B cell (primary cell): ENCODE data around the gene SELENON. TPM values are rescaled to one million over a fixed set of nuclear protein-coding genes. Genes with fewer than 3 reads are reported as not detected.

Experiments used
- ATAC-seq: fragments of 200-7000 bp; cut with Tn5 transposase; one replicate; pipeline ENCODE4 v1.10.0; 2021; ENCODE audit warnings: low read depth, mild to moderate bottlenecking, moderate number of reproducible peaks, moderate library complexity
- CTCF ChIA-PET: fragments of 350-600 bp; sonication (Branson Sonifier 250); formaldehyde crosslinking; loops from one replicate; lab custom pipeline; 2021; ENCODE audit warnings: antibody characterized with exemption, inconsistent platforms; lab: Charles Lee
- POLR2A ChIA-PET: fragments of 350-600 bp; sonication (Branson Sonifier 250); formaldehyde crosslinking; loops from one replicate; lab custom pipeline; 2021; ENCODE audit warnings: antibody characterized with exemption; lab: Charles Lee
- DNase-seq: peaks from one replicate; pipeline ENCODE4 v3.0.0; 2013
- H2AFZ ChIP-seq: 2 replicates; pipeline ENCODE4 v1.6.1; 2012; ENCODE audit warnings: mild to moderate bottlenecking, low read depth, low read length; ENCODE audit not compliant: insufficient read depth, poor library complexity, severe bottlenecking
- H3K27ac ChIP-seq, 2 donors: 1 replicate in 1 of 2; 2 replicates in 1 of 2; pipeline ENCODE4 v1.5.1; 2012 to 2013; ENCODE audit warnings: low read length in 2 of 2, mild to moderate bottlenecking in 2 of 2, moderate library complexity in 1 of 2
- H3K27me3 ChIP-seq, 4 experiments: fragments of 200-600 bp in 1 of 4; sonication (generic) in 1 of 4; replicated peaks in 1 of 4; 1 replicate in 2 of 4; 2 replicates in 2 of 4; pipeline versions ENCODE4 v1.6.1 to v1.7.0; 2013 to 2016; ENCODE audit warnings: low read length in 3 of 4, mild to moderate bottlenecking in 2 of 4, mixed read lengths in 1 of 4, moderate library complexity in 1 of 4; ENCODE audit not compliant: insufficient read depth in 4 of 4, control insufficient read depth in 3 of 4; ENCODE audit errors: control extremely low read depth in 1 of 4
- H3K36me3 ChIP-seq, 2 experiments: replicated peaks in 1 of 2; 1 replicate in 1 of 2; 2 replicates in 1 of 2; pipeline versions ENCODE4 v1.6.1 to v1.7.1; 2013; ENCODE audit warnings: low read length in 1 of 2; ENCODE audit not compliant: insufficient read depth in 2 of 2, control insufficient read depth in 1 of 2; ENCODE audit errors: control extremely low read depth in 1 of 2, extremely low read depth in 1 of 2
- H3K4me1 ChIP-seq, 2 donors: fragments of 200-600 bp in 1 of 2; sonication (generic) in 1 of 2; 1 replicate in 1 of 2; 2 replicates in 1 of 2; pipeline versions ENCODE4 v1.5.1 to v1.6.1; 2013 to 2017; ENCODE audit warnings: low read length in 2 of 2; ENCODE audit not compliant: control insufficient read depth in 2 of 2, insufficient read depth in 2 of 2
- H3K4me2 ChIP-seq: replicated peaks from 2 replicates; pipeline ENCODE3; 2012; ENCODE audit warnings: mild to moderate bottlenecking, low read depth, low read length; ENCODE audit not compliant: poor library complexity, severe bottlenecking
- H3K4me3 ChIP-seq, 5 experiments: fragments of 200-600 bp in 1 of 5; sonication (generic) in 1 of 5; 1 replicate in 3 of 5; 2 replicates in 2 of 5; pipeline versions ENCODE4 v1.5.1 to v1.7.0; 2011 to 2016; ENCODE audit warnings: low read length in 4 of 5, mild to moderate bottlenecking in 4 of 5, low read depth in 2 of 5, control low read depth in 1 of 5, moderate library complexity in 1 of 5; ENCODE audit not compliant: insufficient read depth in 1 of 5; ENCODE audit errors: control extremely low read depth in 1 of 5, extremely low read depth in 1 of 5
- H3K79me2 ChIP-seq: fragments of 200-600 bp; sonication (generic); one replicate; pipeline ENCODE4 v1.6.0; 2016; ENCODE audit warnings: low read length; ENCODE audit not compliant: control insufficient read depth, insufficient read depth
- H3K9ac ChIP-seq: fragments of 200-600 bp; sonication (generic); 2 replicates; pipeline ENCODE4 v1.6.1; 2017; ENCODE audit warnings: mild to moderate bottlenecking, low read length, moderate library complexity
- H3K9me3 ChIP-seq, 3 donors: one replicate each; pipeline versions ENCODE4 v1.6.1 to v1.7.1; 2013; ENCODE audit warnings: low read length in 2 of 3; ENCODE audit not compliant: control insufficient read depth in 2 of 3, insufficient read depth in 1 of 3; ENCODE audit errors: control extremely low read depth in 1 of 3
- H4K20me1 ChIP-seq: 2 replicates; pipeline ENCODE4 v1.6.0; 2012; ENCODE audit warnings: mild to moderate bottlenecking, low read length; ENCODE audit not compliant: insufficient read depth, control insufficient read depth, poor library complexity, severe bottlenecking
- H3K27ac Mint-ChIP-seq: one replicate; pipeline ENCODE4 v1.8.0; 2021; ENCODE audit warnings: mixed read lengths
- H3K27me3 Mint-ChIP-seq: one replicate; pipeline ENCODE4 v1.8.0; 2021; ENCODE audit warnings: mixed read lengths
- H3K4me1 Mint-ChIP-seq: one replicate; pipeline ENCODE4 v1.8.0; 2021; ENCODE audit warnings: mixed read lengths
- H3K4me3 Mint-ChIP-seq: one replicate; pipeline ENCODE4 v1.8.0; 2021; ENCODE audit warnings: mixed read lengths
- H3K9me3 Mint-ChIP-seq: one replicate; pipeline ENCODE4 v1.8.0; 2022; ENCODE audit warnings: mixed read lengths; ENCODE audit not compliant: insufficient read depth
- CTCF ChIP-seq: fragments of 200-600 bp; IDR thresholded peaks from one replicate; pipeline ENCODE4 v1.8.0; 2022; ENCODE audit warnings: antibody characterized with exemption, mild to moderate bottlenecking
- EZH2 ChIP-seq: IDR thresholded peaks from 2 replicates; pipeline ENCODE4 v1.6.1; 2012; ENCODE audit warnings: borderline replicate concordance, low read depth, mild to moderate bottlenecking, moderate library complexity, low read length; ENCODE audit not compliant: insufficient read depth, poor library complexity, severe bottlenecking
- WGBS: methylation state at CpG from one replicate; pipeline ENCODE4 v1.1.5; 2013; ENCODE audit warnings: missing lambda C conversion rate; ENCODE audit not compliant: insufficient coverage; 5-methylcytosine and 5-hydroxymethylcytosine counted together
- intact Hi-C: fragments of 100-400 bp; cut with micrococcal nuclease; formaldehyde crosslinking; loops from one replicate; pipeline ENCODE4 v1.10.0; 2022
- polyA plus RNA-seq: library from polyadenylated mRNA; depleted of rRNA; stranded (reverse); fragments of >200 nt; gene quantifications from 2 replicates; pipeline ENCODE4 v1.2.3, GENCODE V29; 2012
- total RNA-seq, 2 donors: library from RNA; stranded (reverse); fragments of 120-200 nt in 1 of 2; gene quantifications; 1 replicate in 1 of 2; 2 replicates in 1 of 2; pipeline versions ENCODE4 v1.2.3 to v1.2.4, GENCODE V29; 2013 to 2022

Gene SELENON
- total and polyA plus RNA-seq, 2 donors (not counting 1 experiment from before 2014, with no cell fraction given): 10.9 to 16.5 TPM

- H3K27ac ChIP-seq: no peak overlapping the region
- no peaks in the 10 kb centered on the region for H3K4me1 ChIP-seq
- peaks cover 2% of the 10 kb centered on the region for H4K20me1 ChIP-seq
- Mint-ChIP-seq H3K9me3 (no peaks in the 10 kb centered on the region), H3K27ac (no peak overlapping the region), H3K4me1 (no peaks in the 10 kb centered on the region), H3K4me3 (no peak overlapping the region), H3K27me3 (no peaks in the 10 kb centered on the region)
- ChIA-PET POLR2A (no interaction called here), CTCF (no interaction called here)
- H3K9me3 ChIP-seq: no peaks in the 10 kb centered on the region
- H3K36me3 ChIP-seq: peaks cover 13 to 70% of the 10 kb centered on the region in 2 experiments
- H3K4me3 ChIP-seq: no peak overlapping the region
- no peak overlapping the region for H3K9ac ChIP-seq
- DNase-seq (no peak), ATAC-seq (no peak)
- no peak overlapping the region for H3K4me2 ChIP-seq
- H2AFZ ChIP-seq: no peak overlapping the region
- intact Hi-C loops: no loop called here
- no peaks in the 10 kb centered on the region for H3K27me3 ChIP-seq
- TF ChIP-seq CTCF (no peak), EZH2 (no peak)
- no CpG with 5 or more reads among the region's 3 CpGs for WGBS
- peaks cover 12% of the 10 kb centered on the region for H3K79me2 ChIP-seq
Observed at GRCh38 chr1:25828491-25828890, 28.5 kb downstream of the SELENON start.

DNA sequence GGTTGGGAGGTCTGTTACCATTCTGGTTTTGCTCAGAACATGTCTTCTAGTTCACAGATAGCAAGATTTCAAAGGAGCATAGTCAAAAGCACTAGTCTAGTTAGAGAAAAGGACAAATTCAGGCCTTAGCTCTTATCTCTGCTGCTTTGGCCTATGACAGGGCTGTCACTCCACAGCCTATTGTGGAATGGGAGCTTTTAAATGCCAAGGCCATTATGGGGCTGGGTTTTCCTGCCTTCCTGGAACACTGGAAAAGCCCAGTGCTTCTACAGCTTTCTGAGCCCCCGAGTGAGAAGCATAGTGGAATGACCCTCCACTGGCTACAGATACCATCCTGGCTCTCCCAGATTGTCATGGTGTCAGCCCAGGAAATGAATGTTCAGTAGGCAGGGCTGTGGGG, 29.1 kb downstream of the SELENON start:
- Histone ChIP-seq H3K4me1 (no peaks in the 10 kb centered on the region), H2AFZ (no peak overlapping the region), H3K27me3 (no peaks in the 10 kb centered on the region), H3K79me2 (peaks cover 6% of the 10 kb centered on the region), H3K27ac (no peak overlapping the region), H3K4me2 (no peak overlapping the region), H4K20me1 (no peaks in the 10 kb centered on the region), H3K9ac (no peak overlapping the region), H3K9me3 (no peaks in the 10 kb centered on the region), H3K4me3 (no peak overlapping the region), H3K36me3 (peaks cover 13 to 71% of the 10 kb centered on the region in 2 experiments)
- no peak overlapping the region for H3K4me3 Mint-ChIP-seq
- H3K27me3 Mint-ChIP-seq: no peaks in the 10 kb centered on the region
- no peak for TF ChIP-seq CTCF
- TF ChIP-seq EZH2: no peak
- no peaks in the 10 kb centered on the region for H3K4me1 Mint-ChIP-seq
- WGBS: 80% methylated on average over 1 of the region's 1 CpG
- ChIA-PET POLR2A (no interaction called here), CTCF (no interaction called here)
- intact Hi-C loops: no loop called here
- H3K9me3 Mint-ChIP-seq: no peaks in the 10 kb centered on the region
- ATAC-seq (no peak), DNase-seq (no peak)
- H3K27ac Mint-ChIP-seq: no peak overlapping the region
